Coronary artery (tissue), 2 donors: ENCODE measurements around the gene TBC1D9B.

Source experiments
- DNase-seq: peaks from one replicate; pipeline ENCODE4 v3.0.0-alpha.2; 2017; ENCODE audit warnings: low spot score
- H3K27ac ChIP-seq, 2 donors: fragments of 200-600 bp; sonication (generic); one replicate each; pipeline ENCODE4 v1.5.1; 2016 to 2019
- H3K4me3 ChIP-seq: fragments of 200-600 bp; sonication (generic); 2 replicates; pipeline ENCODE4 v1.5.1; 2016; ENCODE audit warnings: mild to moderate bottlenecking, moderate library complexity
- TF ChIP-seq, protein P1 (sequence below): fragments of 200-600 bp; sonication (generic); IDR thresholded peaks from one replicate; pipeline ENCODE4 v1.5.1; 2019; ENCODE audit warnings: antibody characterized with exemption

Gene TBC1D9B

DNA sequence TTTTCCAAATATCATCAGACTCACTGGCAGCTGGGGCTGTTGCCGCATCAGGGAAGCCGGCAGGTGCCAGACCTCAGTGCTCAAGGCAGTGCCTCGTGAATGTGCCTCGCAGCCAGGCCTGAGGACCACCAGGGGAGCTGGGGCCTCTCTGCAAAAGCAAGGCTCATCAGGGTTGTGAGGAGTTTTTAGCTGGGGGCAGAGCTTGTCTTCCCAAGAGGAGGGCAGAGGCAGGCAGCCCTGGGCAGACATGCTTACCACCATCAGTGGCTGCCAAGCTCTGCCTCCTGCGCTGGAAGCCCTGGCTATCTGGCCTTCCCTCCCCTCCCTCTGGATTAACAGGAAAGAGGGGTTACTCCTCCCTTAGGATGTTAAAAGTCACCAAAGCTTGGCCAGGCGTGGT lies 8.8 kb upstream of the TBC1D9B start:
- Histone ChIP-seq H3K27ac (no peak overlapping the region), H3K4me3 (no peak overlapping the region)
- no peak for DNase-seq
- TF ChIP-seq, protein P1, sequence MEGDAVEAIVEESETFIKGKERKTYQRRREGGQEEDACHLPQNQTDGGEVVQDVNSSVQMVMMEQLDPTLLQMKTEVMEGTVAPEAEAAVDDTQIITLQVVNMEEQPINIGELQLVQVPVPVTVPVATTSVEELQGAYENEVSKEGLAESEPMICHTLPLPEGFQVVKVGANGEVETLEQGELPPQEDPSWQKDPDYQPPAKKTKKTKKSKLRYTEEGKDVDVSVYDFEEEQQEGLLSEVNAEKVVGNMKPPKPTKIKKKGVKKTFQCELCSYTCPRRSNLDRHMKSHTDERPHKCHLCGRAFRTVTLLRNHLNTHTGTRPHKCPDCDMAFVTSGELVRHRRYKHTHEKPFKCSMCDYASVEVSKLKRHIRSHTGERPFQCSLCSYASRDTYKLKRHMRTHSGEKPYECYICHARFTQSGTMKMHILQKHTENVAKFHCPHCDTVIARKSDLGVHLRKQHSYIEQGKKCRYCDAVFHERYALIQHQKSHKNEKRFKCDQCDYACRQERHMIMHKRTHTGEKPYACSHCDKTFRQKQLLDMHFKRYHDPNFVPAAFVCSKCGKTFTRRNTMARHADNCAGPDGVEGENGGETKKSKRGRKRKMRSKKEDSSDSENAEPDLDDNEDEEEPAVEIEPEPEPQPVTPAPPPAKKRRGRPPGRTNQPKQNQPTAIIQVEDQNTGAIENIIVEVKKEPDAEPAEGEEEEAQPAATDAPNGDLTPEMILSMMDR, result no peak

DNA sequence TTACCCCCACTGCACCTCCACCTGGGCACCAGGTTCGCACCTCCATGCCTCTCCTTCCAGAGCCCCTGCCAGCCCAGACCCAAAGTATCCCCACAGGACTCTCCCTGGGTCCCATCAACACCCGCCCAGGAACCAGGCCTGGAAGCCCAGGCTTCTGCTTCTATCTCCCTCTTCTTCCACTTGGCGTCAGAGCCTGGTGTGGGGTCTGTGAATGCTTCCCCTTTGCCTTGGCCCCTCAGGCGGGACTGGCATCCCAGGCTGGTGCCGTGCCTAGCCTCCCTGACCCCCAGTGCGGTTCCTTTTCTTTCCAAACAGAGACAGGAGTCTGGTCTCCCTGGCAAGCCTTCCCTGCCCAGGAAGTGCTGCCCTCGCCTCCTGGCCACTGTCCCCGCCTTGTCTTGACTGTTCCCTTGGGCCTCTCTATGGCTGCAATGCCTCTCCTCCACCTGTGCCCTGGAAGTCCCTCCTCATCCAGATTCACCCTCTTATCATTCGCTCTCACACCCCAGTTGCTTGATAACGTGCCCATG lies 7.8 kb upstream of the TBC1D9B start:
- TF ChIP-seq, protein P1, result no peak
- Histone ChIP-seq H3K4me3 (no peak overlapping the region), H3K27ac (no peak overlapping the region)
- DNase-seq, result no peak

DNA sequence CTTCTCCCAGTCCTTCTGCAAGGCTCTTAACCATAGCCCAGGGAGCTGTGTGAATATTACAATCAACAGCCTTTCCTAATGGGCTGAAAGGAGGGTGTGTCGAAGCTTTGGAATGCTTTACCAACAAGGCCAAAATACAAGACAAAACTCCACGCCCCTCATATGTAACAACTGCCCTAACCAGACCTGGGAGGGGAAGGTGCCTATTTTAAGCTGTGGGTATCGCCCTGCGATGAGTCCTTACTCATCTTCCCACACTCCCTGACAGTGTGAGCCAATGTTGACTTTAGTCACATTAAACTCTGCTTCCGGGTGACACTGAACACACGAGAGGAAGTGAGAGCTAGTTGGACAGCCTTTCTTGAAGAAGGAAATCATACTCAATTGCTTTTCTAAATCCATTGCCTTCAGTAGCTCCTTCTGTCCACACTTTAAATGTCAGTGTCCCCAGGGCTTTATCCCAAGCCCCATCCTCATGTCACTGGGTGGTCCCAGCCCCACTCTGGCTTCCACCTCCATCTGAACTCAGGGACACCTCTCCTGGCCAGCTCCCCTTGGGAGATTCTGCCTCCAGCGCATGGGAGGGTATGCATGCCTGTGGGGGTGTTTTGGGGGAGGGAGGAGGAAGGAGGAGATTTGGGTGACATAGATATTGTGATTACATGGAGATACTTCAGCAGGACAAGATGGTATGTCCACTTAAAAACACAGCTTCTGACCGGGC lies 6.5 kb upstream of the TBC1D9B start:
- peak overlapping the region in 1 of 2 donors; percentile 19 for H3K27ac ChIP-seq

DNA sequence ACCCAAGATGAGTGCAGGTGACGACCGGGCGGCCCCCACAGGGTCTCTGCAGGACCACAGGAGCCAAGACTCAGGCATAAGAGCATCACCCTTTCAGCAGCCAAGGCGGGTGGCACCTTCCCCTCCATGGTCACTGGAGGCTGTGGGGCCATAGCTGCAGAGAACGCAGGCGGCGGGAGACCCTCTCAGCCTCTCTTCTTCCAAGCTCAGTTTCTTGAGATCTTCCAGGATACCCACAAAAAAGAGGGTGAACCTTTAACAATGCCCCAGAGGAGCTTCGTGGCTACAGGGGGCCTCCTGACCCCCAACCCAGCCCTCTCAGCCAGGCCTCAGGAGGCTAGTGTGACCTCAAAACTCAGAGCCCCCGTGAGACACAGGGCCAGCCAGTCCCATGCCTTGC lies 5.8 kb upstream of the TBC1D9B start:
- TF ChIP-seq, protein P1, result no peak
- DNase-seq, result no peak
- H3K4me3 ChIP-seq, result no peak overlapping the region
- H3K27ac ChIP-seq, result no peak overlapping the region

More for the DNA sequence above, 6.5 kb upstream of the TBC1D9B start:
- H3K4me3 ChIP-seq, result no peak overlapping the region
- TF ChIP-seq, protein P1, result no peak
- no peak for DNase-seq

DNA sequence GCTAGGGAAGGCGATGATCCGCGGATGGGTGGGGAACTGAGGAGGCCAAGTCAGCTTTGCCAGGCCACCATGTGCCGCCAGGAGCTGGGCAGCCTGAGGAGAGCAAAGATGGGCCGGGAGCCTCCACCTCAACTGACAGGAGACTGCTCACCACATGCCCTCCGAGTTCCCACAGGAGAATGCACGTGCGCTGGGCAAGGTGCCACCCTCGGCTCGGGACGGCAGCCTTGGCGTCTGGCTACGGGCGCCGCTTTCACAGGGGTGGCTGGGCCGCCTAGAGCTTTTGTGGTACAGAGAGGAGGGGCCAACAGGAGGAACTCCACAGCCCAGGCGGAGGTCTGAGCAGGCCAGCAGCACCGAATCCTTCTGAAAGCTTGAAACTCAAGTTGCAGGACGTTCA lies 5.3 kb upstream of the TBC1D9B start:
- no peak for DNase-seq
- Histone ChIP-seq H3K4me3 (no peak overlapping the region), H3K27ac (no peak overlapping the region)
- TF ChIP-seq, protein P1, result no peak

DNA sequence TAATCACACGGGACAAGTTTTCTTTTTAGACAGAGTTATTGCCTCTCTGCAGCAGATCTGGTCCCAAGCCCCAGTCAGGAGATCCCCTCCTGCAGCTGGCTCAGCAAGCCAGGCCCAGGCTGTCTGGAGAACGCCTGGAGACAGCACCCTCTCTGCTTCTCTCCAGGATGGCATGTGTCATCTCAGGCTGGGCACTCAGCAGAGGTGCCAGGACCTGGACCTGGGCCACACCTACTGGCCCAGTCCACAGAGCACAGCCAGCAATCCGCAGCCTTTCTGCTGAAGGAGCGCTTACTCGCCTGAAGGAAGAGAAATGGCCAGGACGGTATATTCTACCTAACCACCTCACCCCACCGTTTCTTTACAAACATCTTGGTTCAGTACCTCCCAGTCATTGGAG lies 4.7 kb upstream of the TBC1D9B start:
- DNase-seq, result no peak
- TF ChIP-seq, protein P1, result no peak
- no peak overlapping the region for H3K4me3 ChIP-seq
- no peak overlapping the region for H3K27ac ChIP-seq

DNA sequence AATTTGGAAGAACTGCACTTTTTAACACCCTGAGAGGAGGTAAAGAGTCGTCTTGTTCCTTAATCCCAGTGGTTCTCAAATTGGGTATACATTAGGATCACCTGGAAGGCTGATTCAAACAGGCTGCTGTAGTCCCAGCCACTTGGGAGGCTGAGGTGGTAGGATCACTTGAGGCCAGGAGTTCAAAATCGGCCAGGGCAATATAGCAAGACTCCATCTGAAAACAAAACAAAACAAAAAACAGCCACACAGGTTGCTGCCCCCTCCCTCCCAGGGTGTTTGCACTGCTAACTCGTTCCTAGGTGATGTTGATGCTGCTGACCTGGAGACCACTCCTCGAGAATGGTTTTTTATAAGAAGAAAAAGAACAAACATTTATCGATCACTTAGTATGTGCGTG lies 1.5 kb upstream of the TBC1D9B start:
- TF ChIP-seq, protein P1, result no peak
- no peak for DNase-seq
- no peak overlapping the region for H3K27ac ChIP-seq

More for the DNA sequence above, 1.5 kb upstream of the TBC1D9B start:
- no peak overlapping the region for H3K4me3 ChIP-seq
